Amniotic stem cell (primary cell): Measurements from ENCODE around the gene GPR173.

ENCODE experiments used
- DNase-seq: peaks from one replicate; lab custom pipeline; 2025; lab: John Stamatoyannopoulos, UW

The GPR173 gene, protein sequence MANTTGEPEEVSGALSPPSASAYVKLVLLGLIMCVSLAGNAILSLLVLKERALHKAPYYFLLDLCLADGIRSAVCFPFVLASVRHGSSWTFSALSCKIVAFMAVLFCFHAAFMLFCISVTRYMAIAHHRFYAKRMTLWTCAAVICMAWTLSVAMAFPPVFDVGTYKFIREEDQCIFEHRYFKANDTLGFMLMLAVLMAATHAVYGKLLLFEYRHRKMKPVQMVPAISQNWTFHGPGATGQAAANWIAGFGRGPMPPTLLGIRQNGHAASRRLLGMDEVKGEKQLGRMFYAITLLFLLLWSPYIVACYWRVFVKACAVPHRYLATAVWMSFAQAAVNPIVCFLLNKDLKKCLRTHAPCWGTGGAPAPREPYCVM

DNA sequence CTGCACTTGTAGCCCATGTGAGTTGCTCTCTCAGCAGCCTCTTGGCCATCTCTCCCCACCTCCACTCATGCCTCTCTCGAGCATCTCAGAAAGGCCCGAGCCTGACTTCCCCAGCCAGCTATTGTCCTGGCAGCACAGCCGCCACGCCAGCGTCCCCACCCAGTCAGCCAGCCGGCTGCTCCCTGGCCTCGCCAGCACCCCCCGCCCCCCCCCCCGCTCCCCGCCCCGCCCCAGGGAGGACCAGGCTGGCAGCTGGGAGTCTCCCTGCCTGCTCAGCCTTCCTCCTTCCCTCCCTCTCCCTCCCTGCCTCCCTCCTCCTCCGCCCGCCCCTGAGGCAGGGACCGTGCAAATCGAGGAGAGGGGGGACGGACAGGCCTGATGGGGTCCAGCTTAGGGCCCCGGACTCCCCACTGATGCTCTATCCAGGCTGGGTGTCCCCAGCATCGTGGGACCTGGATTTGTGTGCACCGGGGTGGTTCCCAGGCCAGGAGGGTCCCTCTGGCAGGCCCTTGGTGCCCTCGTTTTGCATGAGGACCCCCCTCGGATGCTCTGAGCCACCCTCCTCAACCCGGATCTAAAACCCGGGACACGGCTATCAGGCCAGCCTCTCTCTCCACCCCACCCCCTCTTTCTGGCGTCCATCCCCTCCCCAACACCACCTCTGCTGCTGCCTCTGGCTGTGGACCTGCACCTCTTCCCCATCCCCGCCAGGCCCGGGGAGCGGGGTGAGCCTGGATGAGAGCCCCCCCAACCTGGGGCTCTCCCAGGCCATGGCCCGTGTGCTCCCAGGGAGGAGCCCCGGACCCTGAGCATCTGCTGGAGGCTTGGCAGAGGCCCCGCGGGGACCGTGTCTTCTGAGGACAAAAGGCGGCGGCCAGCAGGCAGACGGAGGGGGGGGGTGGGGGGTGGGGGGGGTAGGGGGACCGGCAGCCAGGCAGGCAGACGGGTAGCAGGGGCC is at the start of gene GPR173:
GPR173 (plus strand) TSS at position 621 of the 958 bp plus-strand sequence. CDS start 27,833 bp downstream, outside the sequence.
- DNase-seq = no peak

DNA sequence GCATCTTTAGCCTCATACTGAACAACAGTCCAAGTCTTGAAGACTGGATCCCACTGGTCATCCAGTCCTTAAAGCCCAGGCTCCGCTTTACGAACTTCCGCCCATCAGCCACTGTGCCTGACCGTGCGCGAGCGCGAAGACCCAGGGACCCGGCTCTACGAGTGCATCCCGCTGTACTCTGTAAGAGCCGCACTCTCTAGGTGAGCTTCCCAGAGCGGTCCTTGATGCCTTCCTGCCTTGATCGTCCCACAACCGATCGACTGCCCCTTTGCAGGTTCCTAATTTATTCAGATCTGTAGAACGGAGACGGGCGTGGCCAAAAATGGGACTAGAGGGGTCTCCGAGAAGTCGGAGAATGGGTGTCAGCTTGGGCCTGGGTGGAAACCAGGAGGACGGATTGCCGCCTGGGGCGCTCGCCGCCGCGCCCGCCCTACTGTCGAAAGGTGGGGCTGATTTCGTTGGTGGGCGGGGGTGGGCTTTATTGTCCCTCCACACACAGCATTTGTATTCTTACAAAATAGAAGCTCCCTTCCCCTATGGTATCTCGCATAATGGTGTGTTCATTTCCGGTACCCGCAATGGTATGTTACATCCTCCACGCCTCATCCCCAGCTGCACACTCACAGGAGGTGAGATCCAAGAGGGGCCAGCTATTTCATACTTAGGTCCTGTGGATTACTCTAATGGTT is 48.0 kb upstream of the GPR173 start:
- no peak for DNase-seq

DNA sequence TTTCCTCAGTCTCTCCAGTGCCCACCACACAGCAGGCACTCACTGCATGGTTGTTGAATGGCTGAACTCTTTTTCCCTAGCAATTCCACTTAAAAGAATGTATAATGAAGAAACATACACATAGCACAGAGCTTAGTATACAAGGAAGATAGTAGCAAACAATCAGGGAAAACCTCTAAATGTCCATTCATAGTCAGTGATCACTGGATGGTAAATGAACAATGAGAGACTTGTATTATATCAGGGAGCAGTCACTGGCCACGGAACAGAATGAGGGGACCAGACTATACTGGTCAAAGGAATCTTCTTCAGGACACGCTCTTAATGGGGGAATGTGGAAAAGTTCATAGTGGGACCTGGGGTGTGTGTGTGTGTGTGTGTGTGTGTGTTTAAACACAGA is 46.6 kb upstream of the GPR173 start:
- no peak for DNase-seq

DNA sequence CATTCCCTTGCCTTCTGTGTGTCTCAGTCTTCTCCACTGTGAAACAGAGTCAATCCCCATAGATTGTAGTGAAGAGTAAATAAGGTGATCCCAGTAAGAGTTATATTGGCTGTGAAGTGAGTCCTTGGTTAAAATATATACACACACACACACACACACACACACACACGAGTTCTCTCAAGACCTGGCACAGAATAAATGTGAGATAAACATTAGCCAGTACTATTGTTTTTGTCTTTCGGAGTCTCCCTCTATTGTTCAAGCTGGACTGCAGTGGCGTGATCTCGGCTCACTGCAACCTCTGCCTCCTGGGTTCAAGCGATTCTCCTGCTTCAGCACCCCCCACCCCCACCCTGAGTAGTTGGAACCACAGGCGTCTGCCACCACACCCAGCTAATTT is 45.5 kb upstream of the GPR173 start:
- no peak for DNase-seq

DNA sequence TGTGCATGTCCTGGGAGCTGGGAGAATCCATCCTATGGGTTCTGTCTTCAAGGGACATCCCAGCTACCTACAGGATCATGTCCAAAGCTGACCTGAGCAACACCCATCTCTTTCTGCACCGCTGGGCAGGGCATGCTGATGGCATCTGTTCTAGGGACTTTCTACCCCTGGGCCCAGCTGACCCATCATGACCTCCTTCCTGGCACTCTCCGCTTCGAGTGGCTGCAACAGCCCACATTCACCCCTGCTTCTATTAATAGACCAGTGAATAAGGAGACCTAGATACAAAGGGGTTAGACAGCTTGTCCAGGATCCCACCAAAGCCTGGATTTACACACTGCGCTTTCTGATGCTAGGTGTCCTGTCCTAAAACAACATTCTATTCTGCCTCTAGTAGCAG is 44.6 kb upstream of the GPR173 start:
- no peak for DNase-seq

DNA sequence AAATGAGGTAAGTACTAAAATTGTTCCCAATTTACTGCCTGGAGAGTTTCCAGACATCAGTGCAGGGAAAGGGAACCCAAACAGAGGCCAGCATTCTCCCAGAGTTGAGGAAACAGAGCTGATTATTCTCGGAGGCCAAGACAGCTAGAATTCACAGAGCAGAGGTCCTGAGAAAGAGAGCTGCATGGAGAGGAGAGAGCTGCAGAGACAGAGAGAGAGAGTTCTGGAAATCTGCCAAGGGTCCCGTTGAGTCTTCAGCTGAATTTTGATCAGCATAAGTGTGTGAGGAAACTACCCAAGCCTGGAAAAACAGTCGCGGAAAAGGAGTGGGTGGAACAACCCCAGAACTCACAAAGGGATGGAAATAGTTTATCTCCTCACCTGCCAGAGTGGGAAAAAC is 43.8 kb upstream of the GPR173 start:
- DNase-seq = no peak

DNA sequence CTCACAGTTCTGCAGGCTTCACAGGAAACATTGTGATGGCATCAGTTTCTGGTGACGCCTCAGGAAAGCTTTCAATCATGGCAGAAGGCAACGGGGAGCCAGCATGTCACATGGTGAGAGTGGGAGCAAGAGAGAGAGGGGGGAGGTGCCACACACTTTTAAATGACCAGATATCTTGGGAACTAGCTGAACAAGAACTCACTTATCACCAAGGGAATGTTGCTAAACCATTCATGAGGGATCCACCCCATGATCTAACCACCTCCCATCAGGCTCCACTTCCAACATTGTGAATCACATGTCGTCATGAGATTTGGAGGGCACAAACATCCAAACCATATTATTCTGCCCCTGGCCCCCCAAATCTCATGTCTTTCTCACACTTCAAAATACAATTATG is 43.3 kb upstream of the GPR173 start:
- DNase-seq = no peak

DNA sequence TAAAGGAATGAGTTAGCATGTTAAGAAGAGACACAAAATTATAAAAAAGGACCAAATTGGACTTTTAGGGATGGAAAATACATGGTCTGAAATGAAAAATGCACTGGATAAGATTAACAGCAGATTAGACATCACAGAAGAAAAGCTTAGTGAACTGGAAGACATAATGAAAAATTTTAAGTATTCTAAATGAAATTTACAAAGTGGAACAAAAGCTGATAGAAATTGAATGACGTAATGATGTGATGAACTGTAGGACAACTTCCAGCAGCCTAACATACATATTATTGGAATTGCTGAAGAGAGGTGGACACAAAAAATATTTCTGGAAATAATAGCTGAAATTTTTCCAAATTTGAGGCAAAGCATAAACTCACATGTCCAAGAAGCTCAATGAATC is 39.6 kb upstream of the GPR173 start:
- DNase-seq = no peak

DNA sequence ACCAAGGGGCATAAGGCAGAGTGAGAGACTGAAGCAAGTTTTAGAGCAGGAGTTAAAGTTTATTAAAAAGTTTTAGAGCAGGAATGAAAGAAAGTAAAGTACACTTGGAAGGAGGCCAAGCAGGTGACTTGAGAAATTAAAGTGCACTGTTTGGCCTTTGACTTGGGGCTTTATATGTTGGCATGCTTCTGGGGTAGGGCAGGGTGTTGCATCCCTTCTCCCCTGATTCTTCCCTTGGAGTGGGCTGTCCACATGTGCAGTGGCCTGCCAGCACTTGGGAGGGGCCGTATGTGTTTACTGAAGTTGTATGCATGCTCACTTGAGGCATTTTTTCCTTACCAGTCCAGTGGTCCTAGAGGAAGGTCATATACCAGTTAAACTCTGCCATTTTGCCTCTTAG is 35.3 kb upstream of the GPR173 start:
- DNase-seq = no peak

DNA sequence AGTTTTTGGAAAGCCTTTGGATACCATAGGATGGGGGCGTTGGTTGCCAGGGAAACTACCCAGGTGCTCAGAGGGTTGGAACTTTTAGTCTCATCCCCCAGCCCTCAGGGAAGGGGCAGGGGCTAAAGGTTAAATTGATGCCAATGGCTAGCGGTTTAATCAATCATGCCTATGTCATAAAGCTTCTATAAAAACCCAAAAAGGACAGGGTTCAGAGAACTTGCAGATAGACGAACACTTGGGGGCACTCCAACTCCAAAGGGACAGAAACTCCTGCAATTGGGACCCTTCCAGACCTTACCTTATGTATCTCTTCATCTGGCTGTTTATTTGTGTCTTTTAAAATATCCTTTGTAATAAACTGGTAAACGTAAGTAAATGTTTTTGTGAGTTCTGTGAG is 30.0 kb upstream of the GPR173 start:
- DNase-seq = no peak

DNA sequence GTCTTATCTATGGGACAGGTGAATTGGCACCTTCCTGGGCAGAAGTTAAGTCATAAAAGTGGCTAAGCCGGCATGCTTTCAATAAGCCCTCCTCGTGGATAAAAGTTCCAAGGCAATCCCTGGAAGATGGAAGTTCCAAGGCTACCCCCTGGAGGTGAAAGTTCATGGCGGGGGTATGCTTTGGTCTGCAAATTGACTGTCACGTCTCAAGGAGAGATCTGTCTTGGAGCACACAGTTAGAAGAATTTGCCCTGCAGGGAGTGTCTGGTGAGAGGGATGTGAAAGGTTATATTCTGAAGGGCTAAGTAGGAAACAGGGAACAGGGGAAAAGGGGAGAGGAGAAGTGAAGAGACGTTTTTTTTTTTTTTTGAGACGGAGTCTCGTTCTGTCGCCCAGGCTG is 26.2 kb upstream of the GPR173 start:
- no peak for DNase-seq

DNA sequence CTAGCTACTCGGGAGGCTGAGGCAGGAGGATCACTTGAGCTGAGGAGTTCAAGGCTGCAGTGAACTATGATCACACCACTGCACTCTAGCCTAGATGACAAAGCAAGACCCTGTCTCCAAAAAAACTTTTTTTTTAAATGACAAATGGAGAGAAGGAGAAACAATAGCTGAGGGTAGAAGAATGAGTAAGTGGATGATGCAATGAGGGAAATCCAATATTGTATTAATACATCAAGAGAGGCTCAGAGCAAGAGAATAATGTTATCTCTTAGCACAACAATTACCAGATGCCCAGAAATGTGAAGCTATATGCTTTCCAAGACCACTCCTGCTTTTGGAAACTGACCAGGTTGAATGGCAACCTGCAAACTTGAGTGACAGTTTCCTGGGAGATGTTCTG is 19.9 kb upstream of the GPR173 start:
- no peak for DNase-seq

DNA sequence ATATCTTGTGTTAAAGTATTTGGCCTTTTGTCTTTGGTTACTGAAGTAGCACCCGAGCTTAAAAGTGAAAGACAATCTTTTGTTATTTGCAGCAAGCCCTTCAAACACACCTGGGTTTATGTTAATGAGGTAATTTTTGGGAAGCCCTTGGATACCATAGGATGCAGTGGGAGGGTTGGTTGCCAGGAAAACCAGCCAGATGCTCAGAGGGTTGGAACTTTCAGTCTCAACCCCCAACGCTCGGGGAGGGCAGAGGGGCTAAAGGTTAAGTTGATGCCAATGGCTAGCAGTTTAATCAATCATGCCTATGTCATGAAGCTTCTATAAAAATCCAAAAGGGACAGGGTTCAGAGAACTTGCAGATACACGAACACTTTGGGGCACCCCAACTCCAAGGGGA is 17.2 kb upstream of the GPR173 start:
- DNase-seq = no peak

DNA sequence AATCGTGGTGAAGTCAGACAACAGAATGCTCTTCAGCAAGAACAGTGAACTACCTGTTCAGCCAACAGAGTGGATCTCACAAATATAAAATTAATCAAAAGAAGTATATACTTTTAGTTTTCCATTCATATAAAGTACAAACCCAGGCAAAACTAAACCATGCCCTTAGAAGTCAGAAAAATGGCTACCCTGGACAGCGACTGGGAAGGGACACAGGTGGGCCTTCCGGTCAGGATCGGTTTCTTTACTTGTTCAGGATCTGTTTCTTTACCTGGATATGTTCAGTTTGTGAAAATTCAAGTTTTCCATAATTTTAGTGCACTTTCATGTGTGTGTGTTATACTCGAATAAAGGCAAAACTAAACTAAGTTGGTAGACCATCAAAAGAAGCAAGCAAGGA is 12.4 kb upstream of the GPR173 start:
- no peak for DNase-seq

DNA sequence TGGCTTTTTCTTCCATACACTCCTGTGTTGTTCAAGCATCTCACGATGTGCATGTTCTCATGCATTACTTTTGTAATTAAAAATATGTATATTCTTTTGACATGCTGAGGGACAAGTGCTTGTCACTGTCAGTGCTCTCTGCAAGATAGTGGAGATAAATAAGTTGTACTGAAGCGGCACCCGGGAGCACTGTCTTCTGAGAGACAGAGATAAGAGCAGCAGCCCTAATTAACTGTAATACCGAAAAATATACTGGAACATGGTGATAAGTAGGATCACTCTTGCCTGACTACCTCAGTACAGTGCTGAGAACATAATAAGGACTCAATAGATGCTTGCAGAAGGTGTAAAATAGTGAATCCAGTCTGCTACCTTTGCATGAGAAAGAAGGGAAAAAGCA is 9.4 kb upstream of the GPR173 start:
- no peak for DNase-seq

DNA sequence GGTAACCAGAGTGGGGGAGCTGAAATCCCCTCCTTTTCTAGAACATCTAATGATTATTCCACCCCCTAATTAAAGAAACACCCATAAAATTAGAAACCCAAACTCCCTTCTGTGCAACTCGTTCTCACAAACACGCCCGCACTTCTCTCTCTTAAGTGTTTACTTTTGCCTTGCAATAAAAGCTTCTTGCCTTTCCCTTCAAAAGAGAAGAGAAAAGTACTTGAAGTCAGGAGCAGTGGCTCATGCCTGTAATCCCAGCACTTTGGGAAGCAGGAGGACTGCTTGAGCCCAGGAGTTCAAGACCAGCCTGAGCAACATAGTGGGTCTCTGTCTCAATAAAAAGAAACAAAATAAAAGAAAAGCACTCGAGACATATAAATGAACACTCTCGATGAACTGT is 3.6 kb upstream of the GPR173 start:
- no peak for DNase-seq

DNA sequence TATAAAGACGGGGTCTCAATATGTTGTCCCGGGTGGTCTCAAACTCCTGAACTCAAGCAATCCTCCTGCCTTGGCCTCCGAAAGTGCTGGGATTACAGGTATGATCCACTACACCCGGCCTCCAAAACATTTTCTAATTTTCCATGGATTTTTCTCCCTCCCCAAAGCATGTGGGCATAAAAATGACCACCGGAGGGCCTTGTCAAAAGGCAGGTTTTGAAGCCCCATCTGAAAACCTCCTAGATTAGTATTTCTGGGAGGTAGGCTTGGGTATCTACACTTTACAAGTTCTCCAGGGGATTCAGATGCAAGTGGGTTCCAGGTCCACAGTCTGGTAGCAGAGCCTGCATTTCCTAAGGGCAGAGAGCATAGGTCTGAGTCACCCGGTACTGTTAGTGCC is 1.4 kb upstream of the GPR173 start:
- no peak for DNase-seq

DNA sequence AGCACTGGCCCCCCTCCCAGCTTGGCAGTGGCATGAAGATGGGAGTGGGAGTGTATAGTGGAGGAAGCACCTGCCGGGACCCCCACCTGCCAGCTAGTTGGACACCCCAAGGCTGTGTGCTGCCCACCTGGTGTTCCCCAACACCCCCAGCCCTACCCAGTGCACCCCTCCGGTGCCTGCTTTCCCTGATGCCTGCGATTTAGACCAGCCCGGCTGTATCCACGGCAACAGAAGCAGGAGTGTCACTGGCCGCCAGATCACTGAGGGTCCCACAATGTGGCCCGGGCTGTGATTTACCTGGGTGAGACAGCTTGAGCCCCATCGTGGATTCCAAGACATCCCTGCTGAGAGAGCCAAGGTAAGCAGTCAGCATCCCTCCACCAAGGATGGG is 533 bp downstream of the GPR173 start:
- DNase-seq = no peak

DNA sequence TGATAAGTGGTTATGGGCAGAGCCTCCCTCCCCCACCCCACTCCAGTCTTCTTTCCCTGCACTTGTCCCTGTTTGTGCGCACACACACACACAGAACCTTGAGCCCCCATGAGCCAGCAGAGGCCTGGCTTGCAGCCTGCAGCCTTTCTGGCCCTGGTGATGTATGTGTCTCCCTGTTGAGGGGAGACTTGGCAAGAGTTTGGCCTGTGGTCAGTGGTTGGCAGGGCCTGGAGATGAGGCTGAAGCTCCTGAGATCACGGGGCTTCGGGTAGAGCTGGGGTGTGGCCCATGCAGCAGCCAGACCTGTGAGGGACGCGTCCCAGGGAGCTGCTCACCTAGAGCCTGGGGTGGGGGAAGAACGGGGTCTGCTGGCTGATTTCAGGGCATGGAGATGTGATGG is 2.3 kb downstream of the GPR173 start:
- no peak for DNase-seq

DNA sequence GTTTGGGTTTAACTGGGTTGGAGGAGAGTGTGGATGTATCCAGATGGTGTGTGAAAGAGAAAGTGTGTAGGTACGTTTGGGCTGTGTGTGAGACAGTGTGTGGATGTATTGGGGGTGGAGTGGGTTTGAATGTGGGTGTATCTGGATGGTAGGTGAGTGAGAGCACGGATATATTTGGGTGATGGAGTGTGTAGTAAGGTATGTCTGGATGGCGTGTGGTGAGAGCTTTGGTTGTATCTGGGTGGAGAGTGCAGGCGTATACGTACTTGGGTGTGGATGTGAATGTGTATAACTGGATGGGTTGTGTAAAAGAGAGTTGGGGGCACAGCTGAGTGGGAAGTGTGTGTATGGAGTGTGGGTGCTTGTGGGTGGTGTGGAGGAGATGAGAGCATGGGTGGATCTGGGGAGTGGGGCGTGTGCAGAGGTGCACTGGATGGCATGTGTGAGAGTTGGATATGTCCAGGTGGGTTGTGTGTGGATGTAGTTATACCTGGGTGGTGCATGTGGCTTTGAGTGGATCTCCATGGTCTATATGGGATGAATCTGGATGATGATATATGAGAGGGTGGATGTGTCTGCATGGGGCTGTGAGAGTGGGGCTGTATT is 6.8 kb downstream of the GPR173 start:
- DNase-seq = no peak

DNA sequence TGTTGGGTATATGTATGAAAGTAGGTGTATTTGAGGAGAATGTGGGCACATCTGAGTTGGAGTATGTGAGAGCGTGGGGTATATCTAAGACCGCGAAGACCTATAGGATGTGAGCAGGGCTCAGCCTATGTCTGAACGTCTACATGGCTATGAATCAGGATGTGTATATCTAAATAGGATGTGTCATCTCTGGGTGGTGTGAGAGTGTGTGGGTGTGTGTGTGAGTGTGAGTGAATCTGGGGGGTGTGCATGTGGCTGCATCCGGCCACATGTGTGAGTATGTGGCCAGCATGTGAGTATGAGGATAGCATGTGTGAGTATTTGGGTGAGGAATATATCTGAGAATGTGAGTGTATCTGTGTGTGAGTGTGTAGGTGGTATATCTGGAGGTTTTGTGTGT is 7.7 kb downstream of the GPR173 start:
- DNase-seq = no peak

DNA sequence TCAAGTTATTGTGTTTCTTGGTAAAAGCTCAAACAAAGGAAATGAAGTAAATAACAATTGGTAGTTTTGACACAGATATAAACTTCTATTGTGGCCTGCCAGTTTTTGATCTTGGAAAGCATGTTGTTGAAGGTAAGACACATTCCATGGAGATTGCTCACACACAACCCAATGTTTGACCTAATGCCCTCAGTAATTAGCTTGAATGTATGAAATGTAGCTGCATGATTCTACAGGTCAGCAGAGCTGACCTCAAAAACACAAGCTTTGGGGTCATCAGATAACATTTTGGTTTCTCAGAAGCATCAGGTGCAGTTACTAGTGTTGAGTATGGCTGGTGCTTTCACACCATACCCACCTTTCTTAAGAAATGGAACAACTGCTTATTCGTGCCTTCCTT is 16.5 kb downstream of the GPR173 start:
- no peak for DNase-seq
